MM.1S (cell line): ENCODE results near the gene IL11.

Experiments
- DNase-seq: peaks from one replicate; pipeline ENCODE4 v3.0.0-alpha.2; 2015
- H2AFZ ChIP-seq: fragments of 300-600 bp; sonication (generic); 2 replicates; pipeline ENCODE4 v1.6.0; 2016; ENCODE audit warnings: antibody characterized with exemption, low read length
- H3F3A ChIP-seq: fragments of 300-600 bp; sonication (generic); 2 replicates; pipeline ENCODE4 v1.6.1; 2016; ENCODE audit warnings: mild to moderate bottlenecking, antibody characterized with exemption, low read length, moderate library complexity, mixed read lengths; ENCODE audit not compliant: insufficient read depth
- H3K27ac ChIP-seq: fragments of 300-600 bp; sonication (generic); 2 replicates; pipeline ENCODE4 v1.5.1; 2016; ENCODE audit warnings: mild to moderate bottlenecking, low read length
- H3K27me3 ChIP-seq: fragments of 300-600 bp; sonication (generic); replicated peaks from 2 replicates; pipeline ENCODE4 v1.6.0; 2016; ENCODE audit warnings: low read length; ENCODE audit not compliant: insufficient read depth
- H3K36me3 ChIP-seq: fragments of 300-600 bp; sonication (generic); replicated peaks from 2 replicates; pipeline ENCODE4 v1.6.1; 2016; ENCODE audit warnings: mild to moderate bottlenecking, low read length, mixed read lengths; ENCODE audit not compliant: insufficient read depth
- H3K4me1 ChIP-seq: fragments of 300-600 bp; sonication (generic); 2 replicates; pipeline ENCODE4 v1.6.1; 2016; ENCODE audit warnings: low read length, mixed read lengths
- H3K4me2 ChIP-seq: fragments of 300-600 bp; sonication (generic); 2 replicates; pipeline ENCODE4 v1.6.0; 2016; ENCODE audit warnings: low read depth, low read length
- H3K4me3 ChIP-seq: fragments of 300-600 bp; sonication (generic); 2 replicates; pipeline ENCODE4 v1.5.1; 2016; ENCODE audit warnings: low read length, mixed read lengths
- H3K79me2 ChIP-seq: fragments of 300-600 bp; sonication (generic); 2 replicates; pipeline ENCODE4 v1.6.1; 2016; ENCODE audit warnings: mixed run types, low read length, mixed read lengths
- H3K9ac ChIP-seq: fragments of 300-600 bp; sonication (generic); 2 replicates; pipeline ENCODE4 v1.6.1; 2016; ENCODE audit warnings: low read length, mixed read lengths
- H3K9me2 ChIP-seq: fragments of 300-600 bp; sonication (generic); replicated peaks from 2 replicates; pipeline ENCODE4 v1.6.1; 2016; ENCODE audit warnings: mild to moderate bottlenecking, low read length, mixed read lengths; ENCODE audit not compliant: insufficient read depth
- H3K9me3 ChIP-seq: fragments of 300-600 bp; sonication (generic); replicated peaks from 2 replicates; pipeline ENCODE4 v1.6.1; 2016; ENCODE audit warnings: mild to moderate bottlenecking, low read length, mixed read lengths; ENCODE audit not compliant: insufficient read depth
- H4K20me1 ChIP-seq: fragments of 300-600 bp; sonication (generic); 2 replicates; pipeline ENCODE4 v1.6.1; 2016; ENCODE audit warnings: mild to moderate bottlenecking, low read length, moderate library complexity, mixed read lengths; ENCODE audit not compliant: insufficient read depth
- EZH2 ChIP-seq: fragments of 300-600 bp; sonication (generic); optimal IDR thresholded peaks from 2 replicates; pipeline ENCODE3; 2017; ENCODE audit warnings: low read depth, mild to moderate bottlenecking, antibody characterized with exemption, low read length, mixed read lengths
- EZH2phosphoT487 ChIP-seq: fragments of 300-600 bp; sonication (generic); IDR thresholded peaks from 2 replicates; pipeline ENCODE4 v1.6.1; 2018; ENCODE audit warnings: antibody characterized with exemption, low read length
- TF ChIP-seq, protein P1 (sequence below): fragments of 300-600 bp; sonication (generic); IDR thresholded peaks from 2 replicates; pipeline ENCODE4 v1.5.1; 2016; ENCODE audit warnings: antibody characterized with exemption, low read length, mixed read lengths

Gene IL11

DNA sequence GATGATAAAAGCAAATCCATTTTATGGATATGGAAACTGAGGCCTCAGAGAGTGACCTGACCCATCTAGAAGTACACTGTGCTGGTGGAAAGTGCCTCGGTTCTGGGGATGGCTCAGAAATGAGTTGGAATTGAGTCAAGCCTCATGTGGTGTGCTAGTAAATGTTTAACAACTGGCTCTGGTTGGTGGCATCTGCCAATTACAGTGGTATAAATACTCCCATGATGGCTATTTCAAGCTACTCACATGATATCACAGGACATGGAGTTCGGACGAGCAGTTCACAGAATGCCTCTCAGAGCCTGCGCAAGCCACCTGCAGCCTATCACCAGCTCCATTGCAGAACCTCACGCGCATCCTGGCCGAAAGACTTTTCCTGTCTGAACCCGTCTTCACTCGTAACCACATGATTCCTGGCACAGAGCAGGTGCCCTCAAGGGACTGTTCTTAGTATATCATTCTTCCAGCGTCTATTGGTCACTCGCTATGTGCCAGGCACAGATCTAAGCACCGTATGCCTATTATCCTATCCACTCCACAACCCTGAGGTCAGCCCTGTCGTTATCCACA lies 54.2 kb downstream of the IL11 start:
- Histone ChIP-seq H2AFZ (no peak overlapping the region), H3K36me3 (no peaks in the 10 kb centered on the region)

DNA sequence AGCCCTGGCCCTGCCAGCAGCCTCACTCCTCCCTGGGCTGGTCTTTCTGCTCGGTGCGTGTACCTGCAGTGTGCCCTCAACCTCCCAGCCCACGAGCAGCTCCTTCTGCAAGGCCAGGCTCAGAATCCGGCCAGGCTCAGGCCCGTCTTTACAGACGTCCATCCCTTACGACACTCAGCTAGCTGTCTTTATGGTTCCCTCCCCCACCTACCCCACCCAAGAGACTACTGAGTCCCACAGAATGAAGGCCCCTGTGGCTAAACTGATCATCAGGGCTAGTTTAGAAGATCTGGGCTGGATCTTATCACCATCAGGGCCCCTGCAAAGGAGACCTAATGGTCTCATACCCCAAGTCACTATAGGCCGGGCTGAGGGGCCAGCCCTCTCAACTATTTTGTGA lies 55.9 kb downstream of the IL11 start:
- no peak overlapping the region for H2AFZ ChIP-seq
- no peak for DNase-seq

More for the DNA sequence above, 54.2 kb downstream of the IL11 start:
- Histone ChIP-seq H4K20me1 (no peaks in the 10 kb centered on the region), H3K9me2 (no peaks in the 10 kb centered on the region), H3K9me3 (no peaks in the 10 kb centered on the region), H3K4me1 (no peaks in the 10 kb centered on the region), H3K27ac (no peak overlapping the region), H3K79me2 (no peaks in the 10 kb centered on the region), H3K4me3 (no peak overlapping the region), H3K9ac (no peak overlapping the region), H3F3A (no peaks in the 10 kb centered on the region), H3K27me3 (no peaks in the 10 kb centered on the region), H3K4me2 (no peak overlapping the region)
- TF ChIP-seq, protein P1, sequence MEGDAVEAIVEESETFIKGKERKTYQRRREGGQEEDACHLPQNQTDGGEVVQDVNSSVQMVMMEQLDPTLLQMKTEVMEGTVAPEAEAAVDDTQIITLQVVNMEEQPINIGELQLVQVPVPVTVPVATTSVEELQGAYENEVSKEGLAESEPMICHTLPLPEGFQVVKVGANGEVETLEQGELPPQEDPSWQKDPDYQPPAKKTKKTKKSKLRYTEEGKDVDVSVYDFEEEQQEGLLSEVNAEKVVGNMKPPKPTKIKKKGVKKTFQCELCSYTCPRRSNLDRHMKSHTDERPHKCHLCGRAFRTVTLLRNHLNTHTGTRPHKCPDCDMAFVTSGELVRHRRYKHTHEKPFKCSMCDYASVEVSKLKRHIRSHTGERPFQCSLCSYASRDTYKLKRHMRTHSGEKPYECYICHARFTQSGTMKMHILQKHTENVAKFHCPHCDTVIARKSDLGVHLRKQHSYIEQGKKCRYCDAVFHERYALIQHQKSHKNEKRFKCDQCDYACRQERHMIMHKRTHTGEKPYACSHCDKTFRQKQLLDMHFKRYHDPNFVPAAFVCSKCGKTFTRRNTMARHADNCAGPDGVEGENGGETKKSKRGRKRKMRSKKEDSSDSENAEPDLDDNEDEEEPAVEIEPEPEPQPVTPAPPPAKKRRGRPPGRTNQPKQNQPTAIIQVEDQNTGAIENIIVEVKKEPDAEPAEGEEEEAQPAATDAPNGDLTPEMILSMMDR, result no peak
- no peak for TF ChIP-seq EZH2phosphoT487
- no peak for TF ChIP-seq EZH2
- no peak for DNase-seq

More for the DNA sequence above, 55.9 kb downstream of the IL11 start:
- Histone ChIP-seq H3K4me1 (no peaks in the 10 kb centered on the region), H3K9me2 (no peaks in the 10 kb centered on the region), H3K4me2 (no peak overlapping the region), H3K4me3 (no peak overlapping the region), H3K27me3 (no peaks in the 10 kb centered on the region), H3K9ac (no peak overlapping the region), H3K79me2 (no peaks in the 10 kb centered on the region), H3K9me3 (no peaks in the 10 kb centered on the region), H3F3A (no peaks in the 10 kb centered on the region), H3K36me3 (no peaks in the 10 kb centered on the region), H4K20me1 (no peaks in the 10 kb centered on the region), H3K27ac (no peak overlapping the region)
- TF ChIP-seq EZH2phosphoT487 (no peak), EZH2 (no peak)
- TF ChIP-seq, protein P1, result no peak
